K562 (cell line): ENCODE results near the gene LPAR4. TPM values are rescaled to one million over a fixed set of nuclear protein-coding genes. Genes with fewer than 3 reads are reported as not detected.

Source experiments
- ATAC-seq: fragments of 200-7000 bp; cut with Tn5 transposase; 3 replicates; pipeline ENCODE4 v1.9.1; 2020; ENCODE audit warnings: moderate library complexity
- Bru-seq: library from RNA; stranded (reverse); fragments of 400-500 nt; gene quantifications from one replicate; lab custom pipeline; 2021; lab: Mats Ljungman, UMichigan
- BruChase-seq, 2 experiments: library from RNA; stranded (reverse); fragments of 400-500 nt; gene quantifications; one replicate each; lab custom pipeline; 2021; lab: Mats Ljungman, UMichigan
- BruUV-seq: library from RNA; stranded (reverse); fragments of 400-500 nt; replicated peaks from 2 replicates; lab custom pipeline; 2021; lab: Mats Ljungman, UMichigan
- CTCF ChIA-PET: fragments of 300-600 bp; formaldehyde crosslinking; extraction: SDS; loops from one replicate; lab custom pipeline; 2021; ENCODE audit warnings: low intra/inter-chr PET ratio; lab: Yijun Ruan, JAX
- POLR2A ChIA-PET: fragments of 300-600, 350-650 bp; sonication (Branson Sonifier 250); formaldehyde crosslinking; extraction: SDS; loops from one replicate; lab custom pipeline; 2021; ENCODE audit warnings: antibody characterized with exemption, inconsistent platforms; lab: Yijun Ruan, JAX
- DNase-seq, 4 experiments: peaks; one replicate each; pipeline versions ENCODE4 v3.0.0 to v3.0.0-alpha.2; 2011 to 2018; ENCODE audit warnings: low spot score in 3 of 4, mixed read lengths in 3 of 4; ENCODE audit errors: extremely low read depth in 1 of 4
- FAIRE-seq: peaks from 2 replicates; lab custom pipeline; 2011; peaks lifted over from hg19 to GRCh38; lab: Jason Lieb, UNC
- H2AFZ ChIP-seq: 2 replicates; pipeline ENCODE4 v1.6.0; 2011; ENCODE audit warnings: low read depth, low read length, control low read depth, inconsistent platforms
- H3K27ac ChIP-seq: fragments of 200-600 bp; 3 replicates; pipeline ENCODE4 v1.8.0; 2011; ENCODE audit warnings: low read depth, mild to moderate bottlenecking, control low read depth, inconsistent platforms, low read length, moderate library complexity, mixed read lengths; ENCODE audit errors: extremely low read depth
- H3K27me3 ChIP-seq, 2 experiments: fragments of 300-600 bp in 1 of 2; 2 replicates in 1 of 2; 3 replicates in 1 of 2; pipeline versions ENCODE4 v1.6.0 to v1.8.0; 2011; ENCODE audit warnings: inconsistent platforms in 2 of 2, low read length in 2 of 2, mild to moderate bottlenecking in 1 of 2, mixed read lengths in 1 of 2, moderate library complexity in 1 of 2; ENCODE audit not compliant: control insufficient read depth in 2 of 2, insufficient read depth in 2 of 2
- H3K36me3 ChIP-seq: fragments of 300-600 bp; 3 replicates; pipeline ENCODE4 v1.8.0; 2011; ENCODE audit warnings: mild to moderate bottlenecking, low read length, inconsistent platforms; ENCODE audit not compliant: control insufficient read depth, insufficient read depth
- H3K4me1 ChIP-seq, 2 experiments: fragments of 200-600 bp in 1 of 2; replicated peaks in 1 of 2; 2 replicates in 1 of 2; 3 replicates in 1 of 2; pipeline versions ENCODE4 v1.5.1 to v1.8.0; 2011; ENCODE audit warnings: inconsistent platforms in 2 of 2, low read length in 2 of 2, mild to moderate bottlenecking in 1 of 2, mixed read lengths in 1 of 2, moderate library complexity in 1 of 2; ENCODE audit not compliant: control insufficient read depth in 2 of 2, insufficient read depth in 2 of 2
- H3K4me2 ChIP-seq: 2 replicates; pipeline ENCODE4 v1.6.1; 2011; ENCODE audit warnings: low read length, control low read depth, inconsistent platforms, mixed read lengths; ENCODE audit not compliant: insufficient read depth
- H3K4me3 ChIP-seq: fragments of 200-600 bp; sonication (generic), shearing (Covaris generic); 2 replicates; pipeline ENCODE4 v1.5.1; 2016; ENCODE audit warnings: control low read depth, inconsistent platforms
- H3K79me2 ChIP-seq: fragments of 200-600 bp; 3 replicates; pipeline ENCODE4 v1.8.0; 2011; ENCODE audit warnings: low read length, inconsistent platforms; ENCODE audit not compliant: control insufficient read depth, insufficient read depth
- H3K9ac ChIP-seq, 2 experiments: 2 replicates each; pipeline versions ENCODE4 v1.6.0 to v1.6.1; 2011; ENCODE audit warnings: low read depth in 2 of 2, low read length in 2 of 2, control low read depth in 1 of 2, inconsistent platforms in 1 of 2, mild to moderate bottlenecking in 1 of 2, mixed read lengths in 1 of 2; ENCODE audit not compliant: insufficient read depth in 1 of 2
- H3K9me1 ChIP-seq: one replicate; pipeline ENCODE4 v1.6.0; 2011; ENCODE audit warnings: inconsistent platforms, mild to moderate bottlenecking, low read length, moderate library complexity; ENCODE audit not compliant: control insufficient read depth, insufficient read depth
- H3K9me3 ChIP-seq: replicated peaks from 2 replicates; pipeline ENCODE4 v1.5.1; 2011; ENCODE audit warnings: low read depth, low read length, inconsistent platforms; ENCODE audit not compliant: control insufficient read depth, insufficient read depth
- H4K20me1 ChIP-seq: replicated peaks from 2 replicates; pipeline ENCODE4 v1.6.1; 2011; ENCODE audit warnings: low read length, inconsistent platforms, mixed read lengths; ENCODE audit not compliant: control insufficient read depth, insufficient read depth
- HMGXB4 ChIP-seq: sonication (generic); formaldehyde crosslinking; IDR thresholded peaks from 2 replicates; pipeline ENCODE4 v1.8.1; 2023; ENCODE audit warnings: mild to moderate bottlenecking, missing genetic modification reagents
- MITF ChIP-seq: IDR thresholded peaks from 2 replicates; pipeline ENCODE4 v1.6.1; 2014; ENCODE audit warnings: antibody characterized with exemption
- ZNF184 ChIP-seq: sonication (generic); formaldehyde crosslinking; IDR thresholded peaks from 2 replicates; pipeline ENCODE4 v1.5.0; 2020; ENCODE audit warnings: missing genetic modification reagents
- WGBS: fragments of 100-300 bp; shearing (Covaris generic); methylation state at CpG from one replicate; pipeline ENCODE4 v1.1.6; 2016; ENCODE audit warnings: low coverage, mixed read lengths; ENCODE audit not compliant: insufficient coverage; ENCODE audit errors: missing lambda C conversion rate; 5-methylcytosine and 5-hydroxymethylcytosine counted together
- in situ Hi-C: fragments of 300-500 bp; cut with MboI; formaldehyde crosslinking; loops from 4 replicates; pipeline ENCODE4 v1.15.0; 2018; ENCODE audit warnings: inconsistent platforms, mixed read lengths
- intact Hi-C: fragments of 100-400 bp; cut with micrococcal nuclease; formaldehyde crosslinking; loops from 2 replicates; pipeline ENCODE4 v1.14.2; 2022
- long read RNA-seq, 3 experiments: library from polyadenylated mRNA in 2 of 3; library from RNA in 1 of 3; unstranded in 2 of 3; stranded (forward) in 1 of 3; transcript quantifications; one replicate each; pipeline ENCODE4 v2.0.0, GENCODE V29; 2019 to 2022
- polyA minus RNA-seq, 3 experiments: library from RNA; depleted of rRNA, polyadenylated mRNA; stranded (reverse); fragments of >200 nt; gene quantifications; 2 replicates each; pipeline ENCODE4 v1.2.3, GENCODE V29; 2011
- polyA plus RNA-seq, 8 experiments: library from polyadenylated mRNA; depleted of rRNA in 4 of 8; stranded (reverse) in 5 of 8; unstranded in 3 of 8; fragments of >200 nt; fragmentation: Nextera tagmentation in 2 of 8; fragmentation: Illumina TruSeq in 1 of 8; extraction: Ambion mirVana in 2 of 8; extraction: Trizol in 1 of 8; gene quantifications; 2 replicates each; pipeline versions ENCODE4 v1.2.1 to v1.2.3, GENCODE V29; 2011 to 2014; ENCODE audit warnings: inconsistent platforms in 1 of 8, missing spikeins in 1 of 8
- total RNA-seq, 7 experiments: library from RNA; depleted of rRNA in 6 of 7; stranded (reverse); fragments of >200 nt in 6 of 7; fragmentation: Illumina TruSeq in 2 of 7; extraction: Trizol in 2 of 7; gene quantifications; 2 replicates each; pipeline versions ENCODE4 v1.2.1 to v1.2.3, GENCODE V29; 2011 to 2021; ENCODE audit warnings: low replicate concordance in 1 of 7

Gene LPAR4
- total RNA-seq (2011; cell fraction: chromatin; rRNA removed; ENCODE audit: low replicate concordance) = not detected in 2 replicates
- not detected in 2 replicates for total RNA-seq (2011; cell fraction: nucleolus; rRNA removed)
- total RNA-seq (2011; cell fraction: nucleoplasm; rRNA removed) = not detected in 2 replicates
- total RNA-seq (2014; rRNA removed) = not detected in 2 replicates
- not detected in 2 replicates for total RNA-seq (2014; rRNA removed; fragmentation: Illumina TruSeq; extraction: Trizol)
- not detected in 2 replicates for total RNA-seq (2015; rRNA removed; fragmentation: Illumina TruSeq; extraction: Trizol)
- not detected in 2 replicates for total RNA-seq (2021)
- not detected in 2 replicates for polyA plus RNA-seq (2011; rRNA removed)
- not detected in 2 replicates for polyA plus RNA-seq (2011; cell fraction: cytosol; rRNA removed)
- not detected in 2 replicates for polyA plus RNA-seq (2011; cell fraction: nucleus; rRNA removed)
- not detected in 2 replicates for polyA plus RNA-seq (2012)
- not detected in 2 replicates for polyA plus RNA-seq (2014; fragmentation: Illumina TruSeq; extraction: Trizol)
- polyA plus RNA-seq (2014; fragmentation: Nextera tagmentation; extraction: Ambion mirVana) = not detected
- polyA plus RNA-seq (2014; rRNA removed) = not detected in 2 replicates
- not detected in 2 replicates for polyA minus RNA-seq (2011; rRNA and poly(A)+ RNA removed)
- polyA minus RNA-seq (2011; cell fraction: cytosol; rRNA and poly(A)+ RNA removed) = not detected in 2 replicates
- not detected in 2 replicates for polyA minus RNA-seq (2011; cell fraction: nucleus; rRNA and poly(A)+ RNA removed)
- Bru-seq, nascent RNA = not detected
- not detected for BruChase-seq, experiment 1, labeled RNA remaining after a 2-hour chase
- not detected for BruChase-seq, experiment 2, labeled RNA remaining after a 6-hour chase
- long read RNA-seq, experiment 1 = 0 reads
- long read RNA-seq, experiment 2 = 0 reads
- long read RNA-seq, experiment 3 = 0 reads

GRCh38 chrX:78747489-78747888 lies at the start of gene LPAR4:
Gene LPAR4 (plus strand): TSS chrX:78747720. CDS start chrX:78754870, 7,150 bp downstream.
- no peak within 1 kb of the TSS for H3K27ac ChIP-seq
- no peaks in the 10 kb centered on the region for H3K9me1 ChIP-seq
- H3K9me3 ChIP-seq = no peaks in the 10 kb centered on the region
- 4% methylated on average over 9 of the region's 9 CpGs for WGBS
- H3K4me1 ChIP-seq = no peaks in the 10 kb centered on the region
- H3K9ac ChIP-seq = no peak within 1 kb of the TSS
- H2AFZ ChIP-seq = no peak within 1 kb of the TSS
- H3K4me2 ChIP-seq = no peak within 1 kb of the TSS
- TF ChIP-seq ZNF184 (CRISPR knock-in tag) (no peak), HMGXB4 (CRISPR knock-in tag) (no peak), MITF (no peak)
- H3K4me3 ChIP-seq = no peak within 1 kb of the TSS
- H3K27me3 ChIP-seq = no peaks in the 10 kb centered on the region
- in situ Hi-C loops = no loop called here
- no TSS peak for BruUV-seq
- ATAC-seq (no peak), DNase-seq (no peak), FAIRE-seq (no peak)
- intact Hi-C loops = no loop called here
- H3K79me2 ChIP-seq = no peaks in the 10 kb centered on the region
- no peaks in the 10 kb centered on the region for H4K20me1 ChIP-seq
- POLR2A ChIA-PET = no interaction called here
- CTCF ChIA-PET = no interaction called here
- H3K36me3 ChIP-seq = no peaks in the 10 kb centered on the region
